NCI-H2227 (cell line): Measurements from ENCODE around the gene AGGF1.
"Not testable (repeated sequence)": the region's sequence is repeated elsewhere in the genome, so short reads cannot be mapped to it uniquely, and the experiment has no call there.

Experiments
- DNase-seq: peaks from one replicate; lab custom pipeline; 2025; ENCODE audit not compliant: unreplicated experiment; lab: John Stamatoyannopoulos, UW

The AGGF1 gene

DNA sequence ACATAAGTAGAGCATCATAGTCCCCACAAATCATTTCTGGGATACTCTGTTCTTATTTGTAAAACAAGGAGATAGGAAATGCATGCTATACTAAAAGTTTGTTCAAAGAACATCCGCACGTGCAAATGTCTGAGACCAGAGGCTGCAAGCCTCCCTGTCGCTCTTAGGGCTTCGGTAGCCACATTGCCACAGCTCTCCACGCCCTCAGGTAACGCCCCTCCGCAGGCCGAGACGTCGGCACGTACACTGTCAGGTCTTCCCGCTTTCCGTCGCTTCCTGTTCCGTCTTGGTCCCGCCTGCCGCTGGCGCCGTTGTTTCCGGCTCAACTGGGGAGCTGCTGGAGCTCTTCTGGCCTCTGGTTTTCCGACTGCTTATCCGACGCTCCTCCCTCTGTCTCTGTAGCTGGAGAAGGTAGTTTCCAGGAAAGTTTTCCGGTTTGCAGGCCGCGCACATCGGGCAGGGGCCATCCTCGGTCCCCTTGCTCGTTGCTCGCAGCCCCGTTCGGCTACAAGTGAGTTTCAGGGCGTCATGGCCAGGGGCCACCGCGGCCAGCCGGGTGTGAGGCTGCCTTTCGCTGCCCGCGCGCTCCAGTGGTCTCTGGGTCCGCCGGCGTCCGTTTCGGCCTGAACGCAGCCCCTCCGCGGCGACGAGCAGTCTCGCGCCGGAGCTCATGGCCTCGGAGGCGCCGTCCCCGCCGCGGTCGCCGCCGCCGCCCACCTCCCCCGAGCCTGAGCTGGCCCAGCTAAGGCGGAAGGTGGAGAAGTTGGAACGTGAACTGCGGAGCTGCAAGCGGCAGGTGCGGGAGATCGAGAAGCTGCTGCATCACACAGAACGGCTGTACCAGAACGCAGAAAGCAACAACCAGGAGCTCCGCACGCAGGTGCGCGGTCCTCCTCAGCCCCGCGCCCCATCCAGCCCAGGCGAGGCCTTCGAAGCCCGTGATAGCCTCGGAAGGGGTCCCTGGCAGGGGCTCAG is at the start of gene AGGF1:
Gene AGGF1 (plus strand): TSS at position 308 of the 975 bp plus-strand sequence. CDS start 363 bp downstream, at position 671.
- DNase-seq: peak; percentile 91

- no peak for DNase-seq
Measured at GRCh38 chr5:76980518-76981144, 49.6 kb upstream of the AGGF1 start.

GRCh38 chr5:76982450-76982849 is 47.8 kb upstream of the AGGF1 start:
- DNase-seq: no peak

- DNase-seq: no peak
Measured at GRCh38 chr5:76983468-76983867, 46.7 kb upstream of the AGGF1 start.

DNA sequence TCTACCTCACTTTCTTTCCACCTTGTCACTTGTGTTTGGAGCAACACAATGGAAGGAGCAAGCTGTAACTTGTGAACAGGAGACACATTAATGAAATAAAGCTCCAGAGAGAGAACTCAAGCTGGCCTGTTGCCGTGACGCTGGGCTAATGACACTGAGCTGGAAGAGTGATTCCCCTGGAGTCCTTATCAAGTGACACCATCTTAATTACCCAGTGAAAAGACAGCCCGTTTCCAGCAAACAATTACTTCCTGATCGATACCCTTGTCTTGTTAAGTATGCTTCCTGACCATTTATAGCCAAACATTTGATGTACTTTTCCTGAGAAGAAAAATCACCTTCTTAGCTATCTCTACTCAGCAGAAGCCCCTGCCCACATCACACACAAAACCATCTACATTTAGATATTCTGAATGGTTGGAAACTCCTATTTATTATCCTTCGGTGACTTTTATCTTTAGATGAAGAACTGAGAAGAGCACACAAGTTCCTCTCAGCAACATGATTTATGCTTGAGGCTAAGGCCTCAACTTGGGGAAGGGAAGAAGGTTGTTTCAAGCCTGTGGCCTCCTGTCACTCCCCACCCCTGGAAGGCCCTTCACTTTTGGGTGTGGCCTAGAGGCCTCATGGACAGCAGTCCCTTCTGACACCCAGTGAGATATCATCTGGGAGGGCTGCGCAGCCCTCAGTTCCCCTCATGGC is 43.2 kb upstream of the AGGF1 start:
- no peak for DNase-seq

- DNase-seq: no peak
Measured at GRCh38 chr5:76990899-76991459, 39.2 kb upstream of the AGGF1 start.

- not testable (repeated sequence) for DNase-seq
Measured at GRCh38 chr5:76993436-76993835, 36.8 kb upstream of the AGGF1 start.

- no peak for DNase-seq
Measured at GRCh38 chr5:76994337-76994736, 35.9 kb upstream of the AGGF1 start.

DNA sequence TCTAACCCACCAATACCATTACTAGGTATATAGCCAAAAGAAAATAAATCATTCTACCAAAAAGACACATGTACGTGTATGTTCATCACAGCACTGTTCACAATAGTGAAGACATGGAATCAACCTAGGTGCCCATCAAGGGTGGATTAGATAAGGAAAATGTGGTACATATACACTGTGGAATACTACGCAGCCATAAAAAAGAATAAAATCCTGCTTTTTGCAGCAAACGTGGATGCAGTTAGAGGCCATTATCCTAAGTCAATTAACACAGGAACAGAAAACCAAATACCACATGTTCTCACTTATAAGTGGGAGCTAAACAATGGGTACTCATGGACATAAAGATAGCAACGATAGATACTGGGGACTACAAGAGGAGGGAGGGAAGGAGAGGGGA is 32.0 kb upstream of the AGGF1 start:
- DNase-seq: not testable (repeated sequence)

DNA sequence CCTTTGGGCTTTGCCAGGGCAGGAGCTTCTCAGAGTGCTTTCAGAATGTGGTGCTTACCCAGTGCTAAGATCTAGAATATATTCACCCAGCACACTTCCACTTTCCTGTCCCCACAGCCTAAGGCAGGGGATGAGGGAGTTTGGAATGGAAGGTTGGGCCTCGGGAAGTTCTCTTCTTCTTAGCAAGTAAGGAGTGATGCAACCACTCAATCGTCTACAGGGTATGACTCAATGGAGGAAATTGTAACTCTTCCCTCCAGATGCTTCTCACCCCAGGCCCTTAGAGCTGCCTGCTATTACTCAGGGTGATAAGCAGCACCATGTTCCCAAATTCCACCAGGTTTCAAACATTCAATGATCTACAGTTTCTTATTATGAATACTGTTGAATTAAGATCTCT is 30.8 kb upstream of the AGGF1 start:
- no peak for DNase-seq

GRCh38 chr5:77003246-77003645 is 27.0 kb upstream of the AGGF1 start:
- DNase-seq: no peak

GRCh38 chr5:77006124-77006523 is 24.1 kb upstream of the AGGF1 start:
- no peak for DNase-seq

DNA sequence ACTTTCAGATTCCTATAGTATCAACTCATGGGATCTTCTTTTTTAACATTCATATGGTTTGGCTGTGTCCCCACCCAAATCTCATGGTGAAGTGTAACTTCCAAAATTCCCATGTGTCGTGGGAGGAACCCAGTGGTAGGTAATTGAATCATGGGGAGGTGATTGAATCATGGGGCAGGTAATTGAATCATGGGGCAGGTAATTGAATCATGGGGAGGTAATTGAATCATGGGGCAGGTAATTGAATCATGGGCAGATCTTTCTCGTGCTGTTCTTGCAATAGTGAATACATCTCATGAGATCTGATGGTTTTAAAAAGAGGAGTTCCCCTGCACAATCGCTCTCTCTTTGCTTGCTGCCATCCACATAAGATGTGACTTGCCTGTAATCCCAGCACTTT is 21.8 kb upstream of the AGGF1 start:
- DNase-seq: no peak

- no peak for DNase-seq
Measured at GRCh38 chr5:77010243-77010642, 20.0 kb upstream of the AGGF1 start.

- no peak for DNase-seq
Measured at GRCh38 chr5:77011498-77011897, 18.7 kb upstream of the AGGF1 start.

GRCh38 chr5:77012601-77013000 is 17.6 kb upstream of the AGGF1 start:
- DNase-seq: no peak

- DNase-seq: no peak
Measured at GRCh38 chr5:77015938-77016569, 14.2 kb upstream of the AGGF1 start.

GRCh38 chr5:77016962-77017361 is 13.2 kb upstream of the AGGF1 start:
- no peak for DNase-seq

DNA sequence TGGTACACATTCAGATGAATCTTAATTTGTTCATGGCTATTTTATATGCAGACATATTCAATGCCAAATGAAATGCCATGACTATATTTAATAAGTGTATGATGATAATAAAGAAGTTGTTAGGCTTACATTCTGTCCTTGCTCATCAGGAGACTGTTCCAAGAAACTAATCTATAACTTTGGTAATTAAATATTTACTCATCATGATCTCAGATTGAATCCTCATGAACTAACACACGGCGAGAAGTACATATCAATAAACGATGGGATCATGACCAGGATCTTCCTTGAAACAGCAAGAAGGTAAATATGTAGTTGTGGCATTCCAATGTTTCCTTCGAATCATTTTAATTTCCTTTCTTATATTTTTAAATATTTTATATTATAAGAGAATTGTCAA is 12.5 kb upstream of the AGGF1 start:
- no peak for DNase-seq

DNA sequence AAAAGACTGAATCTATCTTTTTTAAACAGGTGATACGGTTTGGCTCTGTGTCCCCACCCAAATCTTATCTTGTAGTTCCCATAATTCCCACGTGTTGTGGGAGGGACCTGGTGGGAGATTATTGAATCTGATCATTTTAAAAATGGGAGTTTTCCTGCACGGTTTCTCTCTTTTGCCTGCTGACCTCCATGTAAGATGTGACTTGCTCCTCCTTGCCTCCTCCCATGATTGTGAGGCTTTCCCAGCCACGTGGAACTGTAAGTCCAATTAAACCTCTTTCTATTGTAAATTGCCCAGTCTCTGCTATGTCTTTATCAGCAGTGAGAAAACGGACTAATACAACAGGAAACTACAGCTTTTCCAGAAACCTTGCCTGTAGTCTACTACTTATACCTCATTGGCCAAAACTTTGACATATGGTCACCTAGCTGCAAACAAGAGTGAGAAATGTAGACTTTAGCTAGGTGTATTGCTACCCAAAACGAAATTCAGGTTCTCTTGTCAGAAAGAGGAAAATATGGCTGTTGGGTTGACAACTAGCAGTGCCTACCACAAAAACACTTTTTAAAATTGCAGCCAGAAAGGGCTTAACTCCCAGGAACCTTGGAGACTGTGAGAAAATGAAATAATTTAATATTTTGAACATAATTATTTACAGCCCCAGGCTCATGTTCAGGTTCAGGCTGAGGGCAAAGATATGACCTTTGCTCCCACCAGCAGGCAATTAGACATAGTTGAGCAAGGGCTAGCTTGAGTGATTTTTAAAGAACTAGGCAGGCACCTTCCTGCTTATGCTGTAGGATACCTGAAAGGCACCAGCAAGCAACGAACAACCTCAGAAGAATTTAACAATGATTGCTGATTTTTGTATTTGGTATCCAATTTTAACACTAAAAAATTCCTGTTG is 7.4 kb upstream of the AGGF1 start:
- DNase-seq: no peak
